Measurements from ENCODE around the gene SNX3.

DNA sequence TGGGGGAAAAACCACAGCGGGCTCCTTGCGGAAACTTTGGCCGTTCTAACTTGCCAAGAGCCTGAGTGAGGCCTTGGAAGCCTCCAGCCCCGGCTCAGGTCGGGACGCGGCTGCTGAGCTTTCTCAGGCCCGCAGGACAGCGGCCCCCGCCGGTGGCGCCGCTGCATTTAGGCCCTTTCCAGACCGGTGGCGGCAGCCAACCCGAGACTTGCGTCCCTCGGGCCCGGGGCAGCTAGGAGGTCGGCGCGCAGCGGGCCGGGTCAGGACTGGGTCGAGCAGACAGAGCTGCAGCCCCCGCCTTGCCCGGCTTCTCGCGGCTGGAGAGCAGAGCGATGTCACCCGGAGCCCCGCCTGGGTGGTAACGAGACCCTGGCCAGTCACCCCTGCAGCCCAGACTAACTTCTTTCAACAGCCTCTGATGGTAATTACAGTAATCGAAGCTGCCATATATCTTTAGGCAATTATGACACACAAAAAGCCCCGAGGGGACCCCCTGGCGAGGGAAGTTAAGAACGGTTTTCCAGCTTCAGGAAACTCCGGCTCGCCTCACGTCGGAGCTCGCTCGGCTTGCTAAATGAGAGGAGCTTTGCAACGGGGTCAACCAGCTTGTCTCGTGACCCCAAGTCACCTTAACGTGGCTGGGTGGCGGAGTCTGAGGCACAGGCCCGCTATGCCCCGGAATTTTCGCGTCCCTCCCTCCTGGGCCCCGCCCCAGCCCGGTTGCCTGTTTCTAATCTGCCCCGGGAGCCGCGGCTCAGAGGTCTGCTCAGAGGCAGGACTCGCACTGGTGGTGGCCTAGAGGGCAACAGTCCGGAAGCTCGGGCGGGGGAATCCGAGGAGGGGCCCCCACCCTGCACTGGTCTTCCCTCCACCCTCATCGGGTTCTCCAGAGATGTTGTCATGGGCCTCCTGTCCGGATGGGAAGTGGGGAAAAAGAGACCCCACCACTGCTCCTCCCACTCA is 92.1 kb downstream of the SNX3 start:
- no peak for TF ChIP-seq POLR2AphosphoS5 (IDR thresholded peaks at IDR 0.05; ENCODE audit: low read depth, low read length)
- no peak for TF ChIP-seq SPI1 (IDR thresholded peaks at IDR 0.05; ENCODE audit: low read depth, low read length)
- TF ChIP-seq TAF1 (IDR thresholded peaks at IDR 0.05; ENCODE audit: low read depth, low read length): no peak
- no peak for TF ChIP-seq PAX5 (IDR thresholded peaks at IDR 0.05; ENCODE audit: insufficient read depth, low read length, severe bottlenecking)
- TF ChIP-seq POLR2A (IDR thresholded peaks at IDR 0.05; ENCODE audit: low read depth, low read length): no peak

All from GM12891 (cell line).